GM12892 (cell line): ENCODE data around the gene COX17.

Experiments
- POLR2A ChIP-seq: IDR thresholded peaks from 2 replicates; pipeline ENCODE4 v1.6.1; 2011; ENCODE audit warnings: low read depth, low read length, control low read depth
- POLR2AphosphoS5 ChIP-seq: IDR thresholded peaks from 2 replicates; pipeline ENCODE4 v1.6.1; 2011; ENCODE audit warnings: low read depth, low read length, control low read depth

GRCh38 chr3:119697394-119697793 is 20.2 kb upstream of the COX17 start:
- TF ChIP-seq POLR2A (no peak), POLR2AphosphoS5 (no peak)
